ENCODE results near the gene SSH3.
"Not testable (repeated sequence)": the region's sequence is repeated elsewhere in the genome, so short reads cannot be mapped to it uniquely, and the experiment has no call there.

DNA sequence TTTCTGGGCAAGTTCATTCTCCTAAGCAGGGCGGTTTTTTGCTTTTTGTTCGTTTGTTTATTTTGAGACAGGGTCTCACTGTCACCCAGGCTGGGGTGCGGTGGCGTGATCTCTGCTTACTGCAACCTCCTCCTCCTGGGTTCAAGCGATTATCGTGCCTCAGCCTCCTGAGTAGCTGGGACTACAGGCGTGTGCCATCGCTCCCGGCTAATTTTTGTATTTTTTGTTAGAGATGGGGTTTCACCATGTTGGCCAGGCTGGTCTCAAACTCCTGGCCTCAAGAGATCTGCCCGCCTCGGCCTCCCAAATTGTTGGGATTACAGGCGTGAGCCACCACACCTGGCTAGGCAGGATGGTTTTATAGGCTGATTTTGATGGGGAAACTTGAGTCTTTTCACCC lies 15.5 kb downstream of the SSH3 start:
- TF ChIP-seq, protein P1, sequence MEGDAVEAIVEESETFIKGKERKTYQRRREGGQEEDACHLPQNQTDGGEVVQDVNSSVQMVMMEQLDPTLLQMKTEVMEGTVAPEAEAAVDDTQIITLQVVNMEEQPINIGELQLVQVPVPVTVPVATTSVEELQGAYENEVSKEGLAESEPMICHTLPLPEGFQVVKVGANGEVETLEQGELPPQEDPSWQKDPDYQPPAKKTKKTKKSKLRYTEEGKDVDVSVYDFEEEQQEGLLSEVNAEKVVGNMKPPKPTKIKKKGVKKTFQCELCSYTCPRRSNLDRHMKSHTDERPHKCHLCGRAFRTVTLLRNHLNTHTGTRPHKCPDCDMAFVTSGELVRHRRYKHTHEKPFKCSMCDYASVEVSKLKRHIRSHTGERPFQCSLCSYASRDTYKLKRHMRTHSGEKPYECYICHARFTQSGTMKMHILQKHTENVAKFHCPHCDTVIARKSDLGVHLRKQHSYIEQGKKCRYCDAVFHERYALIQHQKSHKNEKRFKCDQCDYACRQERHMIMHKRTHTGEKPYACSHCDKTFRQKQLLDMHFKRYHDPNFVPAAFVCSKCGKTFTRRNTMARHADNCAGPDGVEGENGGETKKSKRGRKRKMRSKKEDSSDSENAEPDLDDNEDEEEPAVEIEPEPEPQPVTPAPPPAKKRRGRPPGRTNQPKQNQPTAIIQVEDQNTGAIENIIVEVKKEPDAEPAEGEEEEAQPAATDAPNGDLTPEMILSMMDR (IDR thresholded peaks at IDR 0.05; ENCODE audit: low read depth, low read length) = not testable (repeated sequence)
- not testable (repeated sequence) for TF ChIP-seq EZH2phosphoT487 (IDR thresholded peaks at IDR 0.05; ENCODE audit: low read depth)
